ENCODE data around the gene STON2. TPM values are rescaled to one million over a fixed set of nuclear protein-coding genes. Genes with fewer than 3 reads are reported as not detected.

The STON2 gene, protein sequence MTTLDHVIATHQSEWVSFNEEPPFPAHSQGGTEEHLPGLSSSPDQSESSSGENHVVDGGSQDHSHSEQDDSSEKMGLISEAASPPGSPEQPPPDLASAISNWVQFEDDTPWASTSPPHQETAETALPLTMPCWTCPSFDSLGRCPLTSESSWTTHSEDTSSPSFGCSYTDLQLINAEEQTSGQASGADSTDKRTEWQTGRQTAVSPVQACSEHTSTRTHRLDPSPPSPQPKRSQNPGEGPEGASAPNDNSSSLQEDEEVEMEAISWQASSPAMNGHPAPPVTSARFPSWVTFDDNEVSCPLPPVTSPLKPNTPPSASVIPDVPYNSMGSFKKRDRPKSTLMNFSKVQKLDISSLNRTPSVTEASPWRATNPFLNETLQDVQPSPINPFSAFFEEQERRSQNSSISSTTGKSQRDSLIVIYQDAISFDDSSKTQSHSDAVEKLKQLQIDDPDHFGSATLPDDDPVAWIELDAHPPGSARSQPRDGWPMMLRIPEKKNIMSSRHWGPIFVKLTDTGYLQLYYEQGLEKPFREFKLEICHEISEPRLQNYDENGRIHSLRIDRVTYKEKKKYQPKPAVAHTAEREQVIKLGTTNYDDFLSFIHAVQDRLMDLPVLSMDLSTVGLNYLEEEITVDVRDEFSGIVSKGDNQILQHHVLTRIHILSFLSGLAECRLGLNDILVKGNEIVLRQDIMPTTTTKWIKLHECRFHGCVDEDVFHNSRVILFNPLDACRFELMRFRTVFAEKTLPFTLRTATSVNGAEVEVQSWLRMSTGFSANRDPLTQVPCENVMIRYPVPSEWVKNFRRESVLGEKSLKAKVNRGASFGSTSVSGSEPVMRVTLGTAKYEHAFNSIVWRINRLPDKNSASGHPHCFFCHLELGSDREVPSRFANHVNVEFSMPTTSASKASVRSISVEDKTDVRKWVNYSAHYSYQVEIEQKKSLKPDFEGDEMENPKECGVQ
- total RNA-seq (not detected), polyA plus RNA-seq (not detected), total RNA-seq (0 to 0.76 (median 0.07) reads per million in 6 experiments)

DNA sequence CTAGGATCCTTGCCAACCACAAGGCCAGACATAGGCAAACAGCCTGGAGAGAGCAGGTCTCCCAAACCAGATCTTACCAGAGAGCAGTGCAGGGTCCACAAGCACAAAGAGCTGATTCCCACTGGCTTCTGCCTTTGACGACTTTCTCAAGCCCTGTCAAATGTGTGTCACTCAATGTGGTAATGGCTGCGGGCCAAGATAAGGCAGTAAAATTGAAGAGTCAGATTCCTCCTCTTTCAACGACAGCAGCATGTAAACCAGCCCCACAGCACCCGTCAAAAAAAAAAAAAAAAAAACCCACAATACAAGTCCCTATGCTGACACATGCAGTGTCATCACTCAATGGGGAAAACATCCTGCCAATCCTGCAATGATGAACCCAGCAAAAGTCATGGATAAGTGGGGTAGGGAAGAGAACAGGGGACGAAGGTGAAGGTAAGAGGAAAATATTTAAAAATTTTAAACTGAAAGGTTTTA is at the start of gene STON2:
TSS of gene STON2 (minus strand) at position 123 of the 477 bp plus-strand sequence. CDS start 1,942 bp downstream, outside the sequence.
- Mint-ChIP-seq H3K36me3 (peaks cover 0 to 5% (median 0%) of the 10 kb centered on the region in 3 donors), H3K9me3 (peaks cover 0 to 7% (median 3%) of the 10 kb centered on the region in 9 donors), H3K4me3 (no peak within 1 kb of the TSS), H3K27ac (no peak within 1 kb of the TSS), H3K27me3 (peaks cover 0 to 22% (median 6%) of the 10 kb centered on the region in 5 donors), H3K4me1 (peaks cover 0 to 3% (median 0%) of the 10 kb centered on the region in 4 donors)
- ATAC-seq (no peak), DNase-seq (no peak)
- POLR2A ChIA-PET: no interaction called here

DNA sequence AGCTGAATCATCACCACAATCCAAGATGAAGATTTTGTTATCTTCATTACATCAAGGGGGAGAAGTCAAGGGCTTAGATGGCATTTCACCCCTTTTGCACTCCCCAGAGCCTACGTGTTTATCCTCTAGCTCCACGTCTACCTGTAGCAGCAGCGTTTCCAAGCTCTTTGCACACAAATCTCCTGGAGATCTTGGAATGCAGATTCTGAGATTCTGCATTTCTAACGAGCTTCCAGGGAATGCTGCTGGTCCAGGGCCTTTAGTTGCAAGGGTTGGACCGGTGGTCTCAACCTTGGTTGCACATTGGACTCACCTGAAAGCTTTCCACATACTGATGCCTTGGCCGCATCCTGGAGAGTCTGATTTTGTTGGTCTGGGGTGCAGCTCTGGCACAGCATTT is 49.5 kb upstream of the STON2 start:
- H3K27me3 Mint-ChIP-seq: peaks cover 5 to 17% (median 9%) of the 10 kb centered on the region in 5 donors
- H3K4me1 Mint-ChIP-seq: peaks cover 0 to 2% (median 0%) of the 10 kb centered on the region in 4 donors
- no peak overlapping the region for H3K27ac Mint-ChIP-seq

GRCh38 chr14:81449114-81449513 is 49.0 kb upstream of the STON2 start:
- Mint-ChIP-seq H3K27me3 (peaks cover 5 to 21% (median 10%) of the 10 kb centered on the region in 5 donors), H3K4me3 (no peak overlapping the region), H3K36me3 (peaks cover 0 to 2% (median 0%) of the 10 kb centered on the region in 3 donors), H3K4me1 (peaks cover 0 to 2% (median 0%) of the 10 kb centered on the region in 4 donors), H3K9me3 (no peaks in the 10 kb centered on the region), H3K27ac (no peak overlapping the region)
- no peak for ATAC-seq
- POLR2A ChIA-PET: interaction anchor here (0.7 kb wide), 1 partner anchor 16 kb away, joined by 3 read pairs; no protein-coding TSS in a partner anchor
- DNase-seq: no peak

More for the DNA sequence above, 49.5 kb upstream of the STON2 start:
- no peak overlapping the region for H3K4me3 Mint-ChIP-seq
- no peak for ATAC-seq
- no peaks in the 10 kb centered on the region for H3K9me3 Mint-ChIP-seq
- no peaks in the 10 kb centered on the region for H3K36me3 Mint-ChIP-seq
- no peak for DNase-seq
- POLR2A ChIA-PET: interaction anchor here (0.7 kb wide), 1 partner anchor 15 kb away, joined by 3 read pairs; no protein-coding TSS in a partner anchor

- no peak overlapping the region for H3K4me3 Mint-ChIP-seq
- peaks cover 0 to 4% (median 0%) of the 10 kb centered on the region in 3 donors for H3K36me3 Mint-ChIP-seq
- H3K4me1 Mint-ChIP-seq: no peaks in the 10 kb centered on the region
- POLR2A ChIA-PET: no interaction called here
- peaks cover 15 to 38% (median 19%) of the 10 kb centered on the region in 5 donors for H3K27me3 Mint-ChIP-seq
- H3K9me3 Mint-ChIP-seq: no peaks in the 10 kb centered on the region
- ATAC-seq (no peak), DNase-seq (no peak)
- peak overlapping the region in 1 of 10 donors; percentile 21 for H3K27ac Mint-ChIP-seq
Measured at GRCh38 chr14:81447021-81447764, 47.1 kb upstream of the STON2 start.

DNA sequence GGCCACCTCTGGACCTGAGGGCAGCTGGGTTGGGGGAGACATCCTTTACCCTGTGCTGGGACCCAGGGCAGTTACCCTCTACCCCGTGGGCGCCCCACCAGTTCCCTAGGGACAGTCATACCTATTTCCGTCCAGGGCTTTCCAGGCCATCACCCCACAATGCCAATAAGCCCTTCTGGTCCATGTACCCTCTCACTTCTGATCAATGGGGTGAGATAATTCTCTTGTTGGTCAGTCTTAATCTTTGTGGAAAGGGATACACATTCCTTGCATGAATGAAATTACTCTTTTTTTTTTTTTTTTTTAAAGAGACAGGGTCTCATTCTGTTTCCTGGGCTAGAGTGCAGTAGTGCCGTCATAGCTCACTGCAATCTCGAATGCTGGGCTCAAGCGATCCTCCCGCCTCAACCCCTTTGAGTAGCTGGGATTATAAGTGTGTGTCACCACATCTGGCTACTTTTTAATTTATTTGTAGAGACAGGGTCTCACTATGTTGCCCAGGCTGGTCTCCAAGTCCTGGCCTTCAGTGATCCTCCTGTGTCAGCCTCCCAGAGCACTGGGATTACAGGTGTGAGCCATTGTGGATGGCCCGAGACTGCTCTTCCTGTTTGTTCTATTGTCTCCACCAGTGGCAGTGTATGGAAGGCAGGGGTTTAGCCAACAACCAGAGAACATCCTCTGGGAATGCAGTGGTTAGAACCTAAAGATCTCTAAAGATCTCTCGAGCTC is 46.3 kb upstream of the STON2 start:
- Mint-ChIP-seq H3K36me3 (peaks cover 0 to 4% (median 0%) of the 10 kb centered on the region in 3 donors), H3K27me3 (peaks cover 18 to 45% (median 24%) of the 10 kb centered on the region in 5 donors), H3K9me3 (no peaks in the 10 kb centered on the region), H3K4me3 (no peak overlapping the region), H3K4me1 (no peaks in the 10 kb centered on the region), H3K27ac (peak overlapping the region in 1 of 10 donors; percentile 21)
- POLR2A ChIA-PET: no interaction called here
- no peak for ATAC-seq
- no peak for DNase-seq

- Mint-ChIP-seq H3K36me3 (peaks cover 0 to 4% (median 2%) of the 10 kb centered on the region in 3 donors), H3K9me3 (no peaks in the 10 kb centered on the region), H3K27ac (peak overlapping the region in 1 of 10 donors; percentile 74), H3K27me3 (peaks cover 40 to 76% (median 49%) of the 10 kb centered on the region in 5 donors), H3K4me1 (peaks cover 5 to 9% (median 7%) of the 10 kb centered on the region in 4 donors), H3K4me3 (no peak overlapping the region)
- no peak for DNase-seq
- POLR2A ChIA-PET: no interaction called here
- ATAC-seq: no peak
Measured at GRCh38 chr14:81441626-81442134, 41.6 kb upstream of the STON2 start.

- DNase-seq (no peak), ATAC-seq (no peak)
- Mint-ChIP-seq H3K36me3 (peaks cover 0 to 4% (median 2%) of the 10 kb centered on the region in 3 donors), H3K4me1 (peaks cover 11 to 18% (median 12%) of the 10 kb centered on the region in 4 donors), H3K27me3 (peaks cover 46 to 85% (median 55%) of the 10 kb centered on the region in 5 donors), H3K4me3 (no peak overlapping the region), H3K9me3 (no peaks in the 10 kb centered on the region), H3K27ac (no peak overlapping the region)
- POLR2A ChIA-PET: no interaction called here
Measured at GRCh38 chr14:81440041-81440440, 39.9 kb upstream of the STON2 start.

GRCh38 chr14:81437244-81437643 is 37.1 kb upstream of the STON2 start:
- H3K4me1 Mint-ChIP-seq: peaks cover 11 to 18% (median 12%) of the 10 kb centered on the region in 4 donors
- DNase-seq: no peak
- H3K27me3 Mint-ChIP-seq: peaks cover 51 to 89% (median 74%) of the 10 kb centered on the region in 5 donors
- H3K27ac Mint-ChIP-seq: no peak overlapping the region
- ATAC-seq: no peak
- H3K9me3 Mint-ChIP-seq: no peaks in the 10 kb centered on the region
- H3K4me3 Mint-ChIP-seq: peak overlapping the region; percentile 72 to 90 (median 80)
- POLR2A ChIA-PET: no interaction called here
- H3K36me3 Mint-ChIP-seq: peaks cover 0 to 2% (median 0%) of the 10 kb centered on the region in 3 donors

- peak overlapping the region in 2 of 10 donors; percentile 28 to 79 for H3K27ac Mint-ChIP-seq
- H3K36me3 Mint-ChIP-seq: peaks cover 0 to 2% (median 0%) of the 10 kb centered on the region in 3 donors
- H3K9me3 Mint-ChIP-seq: no peaks in the 10 kb centered on the region
- H3K4me3 Mint-ChIP-seq: peak overlapping the region; percentile 72 to 90 (median 80)
- DNase-seq (peak in 5 of 10 donors; percentile 15 to 21 (median 19)), ATAC-seq (peak; percentile 62 to 88)
- peaks cover 11 to 18% (median 12%) of the 10 kb centered on the region in 4 donors for H3K4me1 Mint-ChIP-seq
- peaks cover 52 to 87% (median 73%) of the 10 kb centered on the region in 5 donors for H3K27me3 Mint-ChIP-seq
- POLR2A ChIA-PET: no interaction called here
Measured at GRCh38 chr14:81436296-81437138, 36.4 kb upstream of the STON2 start.

Measured in naive thymus-derived CD8-positive, alpha-beta T cell (primary cell).